Measurements from ENCODE around the gene NOCT.

NOCT gene

DNA sequence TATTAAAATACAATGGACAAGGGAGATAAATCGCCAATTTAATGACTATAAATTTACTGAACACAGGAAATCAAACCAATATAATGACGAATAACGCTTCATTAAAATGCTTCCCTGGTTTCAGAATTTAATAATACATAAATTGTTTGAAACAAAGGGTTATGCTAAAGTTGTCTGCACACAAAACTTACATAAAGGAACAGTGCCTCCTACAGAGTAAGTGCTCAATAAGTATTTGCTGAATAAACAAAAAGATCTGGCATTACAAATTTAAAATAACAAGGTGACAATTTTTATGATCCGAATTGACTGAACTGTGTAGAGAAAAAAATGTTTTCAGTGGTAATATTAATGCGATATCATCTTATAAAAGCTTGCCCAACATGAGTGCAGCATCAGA is 69.6 kb downstream of the NOCT start:
- TF ChIP-seq POLR2A (IDR thresholded peaks at IDR 0.05; ENCODE audit: low read depth, low read length), result no peak
- no peak for FAIRE-seq
- no peak for DNase-seq (ENCODE audit: insufficient read length, low spot score)

DNA sequence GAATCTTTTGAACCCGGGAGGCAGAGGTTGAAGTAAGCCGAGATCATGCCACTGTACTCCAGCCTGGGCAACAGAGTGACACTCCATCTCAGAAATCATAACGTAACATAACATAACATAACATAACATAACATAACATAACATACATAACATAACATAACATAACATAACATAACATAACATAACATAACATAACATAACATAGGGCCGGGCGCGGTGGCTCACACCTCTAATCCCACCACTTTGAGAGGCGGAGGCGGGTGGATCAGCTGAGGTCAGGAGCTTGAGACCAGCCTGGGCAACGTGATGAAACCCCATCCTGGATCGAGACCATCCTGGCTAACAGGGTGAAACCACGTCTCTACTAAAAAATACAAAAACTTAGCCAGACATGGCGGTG is 76.7 kb downstream of the NOCT start:
- DNase-seq (ENCODE audit: insufficient read length, low spot score) (no peak), FAIRE-seq (no peak)
- no peak for TF ChIP-seq POLR2A (IDR thresholded peaks at IDR 0.05; ENCODE audit: low read depth, low read length)

Data from H54 (cell line).